Stomach smooth muscle (tissue), 2 donors: ENCODE results near the gene MTURN.
A peak's percentile ranks its signal among the peaks of the same experiment; 100 is the strongest.
"Not testable (repeated sequence)": the region's sequence is repeated elsewhere in the genome, so short reads cannot be mapped to it uniquely, and the experiment has no call there.

Source experiments
- H3K27ac ChIP-seq: one replicate; pipeline ENCODE4 v1.7.0; 2013; ENCODE audit warnings: mild to moderate bottlenecking, low read length, inconsistent platforms
- H3K27me3 ChIP-seq, 2 donors: one replicate each; pipeline ENCODE4 v1.7.0; 2013; ENCODE audit warnings: low read length in 2 of 2; ENCODE audit not compliant: insufficient read depth in 2 of 2, control insufficient read depth in 1 of 2
- H3K36me3 ChIP-seq, 2 donors: one replicate each; pipeline ENCODE4 v1.7.0; 2013; ENCODE audit warnings: low read length in 2 of 2; ENCODE audit not compliant: control insufficient read depth in 2 of 2, insufficient read depth in 2 of 2
- H3K4me1 ChIP-seq: one replicate; pipeline ENCODE4 v1.7.0; 2013; ENCODE audit warnings: low read length; ENCODE audit not compliant: control insufficient read depth, insufficient read depth
- H3K4me3 ChIP-seq, 2 donors: one replicate each; pipeline ENCODE4 v1.7.0; 2013; ENCODE audit warnings: low read length in 2 of 2
- H3K9ac ChIP-seq, 2 donors: one replicate each; pipeline ENCODE4 v1.7.0; 2013; ENCODE audit warnings: low read length in 2 of 2, mild to moderate bottlenecking in 1 of 2
- H3K9me3 ChIP-seq, 2 donors: one replicate each; pipeline ENCODE4 v1.7.0; 2013; ENCODE audit warnings: low read length in 2 of 2; ENCODE audit not compliant: control insufficient read depth in 2 of 2
- donor health status: healthy.
- donor health status: Pancreatic carcinoma.

MTURN gene

GRCh38 chr7:30180718-30181117, 45.9 kb downstream of the MTURN start:
- Histone ChIP-seq H3K9me3 (no peaks in the 10 kb centered on the region), H3K27me3 (no peaks in the 10 kb centered on the region), H3K4me1 (peaks cover 44% of the 10 kb centered on the region), H3K27ac (peak overlapping the region; percentile 91), H3K4me3 (no peak overlapping the region), H3K36me3 (no peaks in the 10 kb centered on the region), H3K9ac (no peak overlapping the region)

DNA sequence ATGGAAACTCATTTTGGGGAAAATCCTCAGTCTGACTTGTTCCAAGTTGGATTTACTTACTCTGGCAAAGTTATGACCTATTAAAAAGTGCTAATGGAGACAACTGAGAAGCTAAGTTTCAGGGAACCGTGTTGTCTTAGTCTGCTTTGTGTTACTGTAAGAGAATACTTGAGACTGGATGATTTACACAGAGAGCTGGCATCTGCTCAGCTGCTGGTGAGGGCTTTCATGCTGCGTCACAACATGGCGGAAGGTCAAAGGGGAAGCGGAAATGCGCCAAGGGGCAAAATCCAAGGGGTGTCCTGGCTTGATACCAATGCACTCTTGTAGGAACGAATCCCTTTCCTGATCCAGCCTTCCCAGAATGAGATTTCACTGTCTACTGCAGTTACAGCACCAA, 46.4 kb downstream of the MTURN start:
- Histone ChIP-seq H3K9ac (peak overlapping the region in 1 of 2 donors; percentile 14), H3K9me3 (no peaks in the 10 kb centered on the region), H3K36me3 (no peaks in the 10 kb centered on the region), H3K4me1 (peaks cover 41% of the 10 kb centered on the region), H3K4me3 (no peak overlapping the region), H3K27ac (peak overlapping the region; percentile 91), H3K27me3 (no peaks in the 10 kb centered on the region)

GRCh38 chr7:30181736-30182522, 47.1 kb downstream of the MTURN start:
- peak overlapping the region; percentile 91 for H3K27ac ChIP-seq
- no peaks in the 10 kb centered on the region for H3K27me3 ChIP-seq
- no peaks in the 10 kb centered on the region for H3K36me3 ChIP-seq
- H3K9ac ChIP-seq = peak overlapping the region in 1 of 2 donors; percentile 14
- H3K4me1 ChIP-seq = peaks cover 41% of the 10 kb centered on the region
- no peaks in the 10 kb centered on the region for H3K9me3 ChIP-seq
- H3K4me3 ChIP-seq = no peak overlapping the region

DNA sequence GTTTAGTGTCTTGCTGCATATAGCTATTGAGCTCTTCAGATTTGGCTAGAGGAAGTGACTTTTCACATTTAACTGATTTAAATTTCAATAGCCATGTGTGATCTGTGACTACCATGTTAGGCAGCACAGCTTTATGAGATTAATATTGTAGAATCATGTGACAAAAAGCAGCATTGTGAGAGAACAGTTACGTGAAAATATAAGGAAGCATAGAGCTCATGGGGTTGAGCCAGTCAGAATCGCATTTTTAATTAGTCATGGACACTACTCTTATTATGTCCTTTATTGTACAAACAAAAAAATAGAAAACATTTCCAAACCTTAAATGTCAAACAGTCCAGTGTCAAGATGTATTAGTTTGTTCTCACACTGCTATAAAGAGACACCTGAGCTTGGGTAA, 48.0 kb downstream of the MTURN start:
- Histone ChIP-seq H3K4me1 (peaks cover 36% of the 10 kb centered on the region), H3K27ac (peak overlapping the region; percentile 91), H3K9me3 (no peaks in the 10 kb centered on the region), H3K9ac (no peak overlapping the region), H3K4me3 (no peak overlapping the region), H3K36me3 (no peaks in the 10 kb centered on the region), H3K27me3 (no peaks in the 10 kb centered on the region)

DNA sequence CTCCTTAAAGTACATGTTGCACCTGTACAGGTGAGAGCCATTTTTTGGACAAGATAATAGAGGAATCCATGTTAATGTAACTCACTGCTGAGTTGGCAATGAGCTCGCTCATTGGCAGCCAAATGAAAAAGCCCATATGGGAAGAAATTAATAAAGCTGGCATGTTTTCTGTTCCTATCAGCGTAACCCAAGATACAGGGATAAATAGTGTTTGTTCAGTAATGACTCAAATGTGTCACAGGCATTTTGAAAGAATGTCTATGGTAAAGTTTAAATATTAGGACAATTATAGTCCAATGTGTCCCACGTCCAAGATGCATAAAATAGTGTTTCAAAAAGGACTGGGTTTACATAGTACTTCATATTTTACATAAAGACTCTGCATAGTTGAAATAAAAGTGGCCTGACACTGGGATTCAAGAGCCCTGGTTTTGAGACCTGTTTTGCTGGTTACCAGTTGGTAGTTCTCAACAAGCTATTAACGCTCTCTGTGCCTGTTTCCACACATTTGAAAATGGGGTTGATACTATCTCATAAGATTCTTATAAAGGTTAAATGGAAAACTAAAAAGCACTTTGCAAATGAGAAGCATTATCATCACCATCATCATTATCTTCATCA, 49.1 kb downstream of the MTURN start:
- H3K4me3 ChIP-seq = no peak overlapping the region
- peak overlapping the region; percentile 91 for H3K27ac ChIP-seq
- H3K27me3 ChIP-seq = no peaks in the 10 kb centered on the region
- H3K9me3 ChIP-seq = no peaks in the 10 kb centered on the region
- H3K4me1 ChIP-seq = peaks cover 27% of the 10 kb centered on the region
- H3K9ac ChIP-seq = no peak overlapping the region
- H3K36me3 ChIP-seq = no peaks in the 10 kb centered on the region

DNA sequence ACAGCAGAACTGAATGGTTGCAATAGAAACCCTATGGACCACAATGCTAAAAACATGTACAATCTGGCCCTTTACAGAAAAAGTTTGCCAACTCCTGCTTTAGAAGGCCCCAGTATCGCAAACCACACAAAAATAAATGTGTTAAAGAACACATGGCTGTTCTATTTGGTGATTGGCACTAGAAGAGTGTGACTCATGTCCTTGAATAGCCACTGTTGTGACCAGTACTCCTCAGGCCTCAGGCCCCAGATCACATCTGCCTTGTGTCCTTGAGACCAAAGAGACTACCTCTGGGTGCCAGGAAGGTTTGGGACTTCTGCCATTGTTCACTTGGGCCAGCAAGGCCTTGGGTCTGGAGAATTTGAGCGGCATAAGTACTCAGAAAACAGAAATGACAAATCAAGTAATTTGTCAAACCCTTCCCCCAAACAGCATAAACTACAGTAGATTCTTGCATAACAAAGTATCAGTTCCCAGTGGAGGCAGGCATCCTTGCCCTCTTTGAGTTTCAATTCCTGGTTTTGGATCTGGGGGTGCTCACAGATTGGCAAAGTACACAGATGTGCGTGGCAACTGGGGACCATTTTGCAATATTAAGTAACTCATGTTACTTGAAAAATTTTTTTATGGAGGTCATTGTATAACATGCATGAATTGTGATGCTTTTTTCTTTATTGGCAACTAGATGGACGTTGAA, 50.2 kb downstream of the MTURN start:
- no peaks in the 10 kb centered on the region for H3K36me3 ChIP-seq
- H3K4me1 ChIP-seq = peaks cover 20% of the 10 kb centered on the region
- no peaks in the 10 kb centered on the region for H3K9me3 ChIP-seq
- no peak overlapping the region for H3K4me3 ChIP-seq
- H3K27ac ChIP-seq = peak overlapping the region; percentile 38
- H3K9ac ChIP-seq = no peak overlapping the region
- no peaks in the 10 kb centered on the region for H3K27me3 ChIP-seq

- no peak overlapping the region for H3K9ac ChIP-seq
- H3K27me3 ChIP-seq = no peaks in the 10 kb centered on the region
- no peaks in the 10 kb centered on the region for H3K9me3 ChIP-seq
- H3K4me1 ChIP-seq = peaks cover 19% of the 10 kb centered on the region
- no peak overlapping the region for H3K27ac ChIP-seq
- H3K36me3 ChIP-seq = no peaks in the 10 kb centered on the region
- H3K4me3 ChIP-seq = no peak overlapping the region
Measured at GRCh38 chr7:30185496-30185895, 50.7 kb downstream of the MTURN start.

GRCh38 chr7:30186725-30187124, 51.9 kb downstream of the MTURN start:
- Histone ChIP-seq H3K4me1 (peaks cover 14% of the 10 kb centered on the region), H3K27me3 (no peaks in the 10 kb centered on the region), H3K36me3 (no peaks in the 10 kb centered on the region), H3K4me3 (no peak overlapping the region), H3K9me3 (no peaks in the 10 kb centered on the region), H3K9ac (no peak overlapping the region), H3K27ac (no peak overlapping the region)

DNA sequence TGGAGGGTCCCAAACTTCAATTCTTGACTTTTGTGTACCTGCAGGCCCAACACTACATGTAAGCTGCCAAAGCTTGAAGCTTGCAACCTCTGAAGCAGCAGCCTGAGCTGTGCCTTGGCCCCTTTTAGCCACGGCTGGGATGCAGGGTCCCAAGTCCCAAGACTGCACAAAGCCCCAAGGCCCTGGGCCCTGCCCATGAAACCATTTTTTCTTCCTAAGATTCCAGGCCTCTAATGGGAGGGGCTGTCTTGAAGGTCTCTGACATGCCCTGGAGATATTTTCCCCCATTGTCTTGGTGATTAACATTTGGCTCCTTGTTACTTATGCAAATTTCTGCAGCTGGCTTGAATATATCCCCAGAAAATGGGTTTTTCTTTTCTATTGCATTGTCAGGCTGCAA, 52.7 kb downstream of the MTURN start:
- Histone ChIP-seq H3K27ac (no peak overlapping the region), H3K9ac (no peak overlapping the region), H3K36me3 (no peaks in the 10 kb centered on the region), H3K4me1 (peaks cover 6% of the 10 kb centered on the region), H3K9me3 (no peaks in the 10 kb centered on the region), H3K4me3 (no peak overlapping the region), H3K27me3 (no peaks in the 10 kb centered on the region)

GRCh38 chr7:30188381-30188780, 53.6 kb downstream of the MTURN start:
- not testable (repeated sequence) for H3K9me3 ChIP-seq, H3K4me1 ChIP-seq, H3K27ac ChIP-seq, H3K36me3 ChIP-seq, H3K27me3 ChIP-seq, H3K9ac ChIP-seq, H3K4me3 ChIP-seq

DNA sequence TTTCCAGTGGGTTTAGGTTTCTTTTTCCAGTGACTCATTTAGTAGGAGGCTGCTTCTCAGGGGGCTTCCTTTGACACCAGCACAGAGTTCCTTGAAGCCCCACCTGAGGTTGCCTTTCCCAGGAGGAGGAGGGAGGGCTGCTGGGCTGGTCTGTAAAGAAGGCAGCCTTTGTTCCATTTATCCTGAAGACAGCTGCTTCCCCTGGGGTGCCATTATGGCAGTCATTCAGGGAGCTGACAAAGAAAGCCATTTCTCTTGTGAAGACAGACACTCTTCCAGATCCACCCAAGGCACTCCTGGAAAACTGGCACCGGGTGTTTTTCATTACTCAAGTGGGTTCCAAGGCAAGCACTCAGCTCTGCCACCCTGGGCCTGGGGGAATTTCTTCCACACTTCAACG, 54.0 kb downstream of the MTURN start:
- no peak overlapping the region for H3K27ac ChIP-seq
- no peaks in the 10 kb centered on the region for H3K27me3 ChIP-seq
- peaks cover 6% of the 10 kb centered on the region for H3K4me1 ChIP-seq
- no peak overlapping the region for H3K4me3 ChIP-seq
- H3K9me3 ChIP-seq = no peaks in the 10 kb centered on the region
- H3K36me3 ChIP-seq = no peaks in the 10 kb centered on the region
- H3K9ac ChIP-seq = no peak overlapping the region
